RCC 7860 (cell line): ENCODE results near the gene MYDGF.

ENCODE experiments used
- DNase-seq: peaks from one replicate; pipeline ENCODE4 v3.0.0-alpha.2; 2015; ENCODE audit warnings: low spot score
- FAIRE-seq: peaks from 2 replicates; lab custom pipeline; 2012; peaks lifted over from hg19 to GRCh38; lab: Jason Lieb, UNC

Gene MYDGF

GRCh38 chr19:4619668-4620294 is 50.4 kb downstream of the MYDGF start:
- no peak for DNase-seq

GRCh38 chr19:4618019-4618418 is 52.1 kb downstream of the MYDGF start:
- DNase-seq (no peak), FAIRE-seq (no peak)

More at GRCh38 chr19:4619668-4620294, 50.4 kb downstream of the MYDGF start:
- no peak for FAIRE-seq

GRCh38 chr19:4613254-4613751 is 56.8 kb downstream of the MYDGF start:
- FAIRE-seq (no peak), DNase-seq (no peak)

- FAIRE-seq, result no peak
- no peak for DNase-seq
These were observed 60.1 kb downstream of the MYDGF start for GRCh38 chr19:4609878-4610511.
